ENCODE data around the gene SMIM7. TPM values are rescaled to one million over a fixed set of nuclear protein-coding genes. Genes with fewer than 3 reads are reported as not detected.

SMIM7 gene
- total RNA-seq, 1 experiment from 2014 or later: 69.3 TPM

DNA sequence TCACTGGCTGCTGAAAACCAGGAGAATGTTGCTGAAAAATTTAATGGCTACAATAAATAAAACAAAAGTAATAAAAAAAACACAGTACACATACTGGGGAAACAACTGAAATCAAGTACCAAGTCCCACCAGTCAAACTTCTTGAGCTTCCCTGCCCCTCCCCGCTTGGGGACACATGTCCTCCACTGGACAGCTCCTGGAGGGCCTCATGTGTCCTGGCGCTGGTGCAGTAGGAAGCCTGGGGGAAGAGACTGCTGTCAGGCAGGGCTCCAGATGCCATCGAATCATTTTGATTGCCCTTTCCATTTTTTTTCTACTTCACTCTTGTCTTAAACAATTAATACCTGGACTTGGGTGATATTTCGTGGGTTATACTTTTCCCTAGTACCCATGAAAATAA is 61.1 kb downstream of the SMIM7 start:
- no peaks in the 10 kb centered on the region for H3K36me3 Mint-ChIP-seq (ENCODE audit: insufficient read depth, unreplicated experiment)
- H3K4me3 Mint-ChIP-seq (ENCODE audit: unreplicated experiment): no peak overlapping the region
- H3K4me1 Mint-ChIP-seq (ENCODE audit: insufficient read depth, unreplicated experiment): peaks cover 13% of the 10 kb centered on the region
- DNase-seq (ENCODE audit: unreplicated experiment): no peak
- intact Hi-C loops (cut with micrococcal nuclease): no loop called here
- no peak overlapping the region for H3K27ac Mint-ChIP-seq (ENCODE audit: low read depth, unreplicated experiment)
- TF ChIP-seq, protein P1, sequence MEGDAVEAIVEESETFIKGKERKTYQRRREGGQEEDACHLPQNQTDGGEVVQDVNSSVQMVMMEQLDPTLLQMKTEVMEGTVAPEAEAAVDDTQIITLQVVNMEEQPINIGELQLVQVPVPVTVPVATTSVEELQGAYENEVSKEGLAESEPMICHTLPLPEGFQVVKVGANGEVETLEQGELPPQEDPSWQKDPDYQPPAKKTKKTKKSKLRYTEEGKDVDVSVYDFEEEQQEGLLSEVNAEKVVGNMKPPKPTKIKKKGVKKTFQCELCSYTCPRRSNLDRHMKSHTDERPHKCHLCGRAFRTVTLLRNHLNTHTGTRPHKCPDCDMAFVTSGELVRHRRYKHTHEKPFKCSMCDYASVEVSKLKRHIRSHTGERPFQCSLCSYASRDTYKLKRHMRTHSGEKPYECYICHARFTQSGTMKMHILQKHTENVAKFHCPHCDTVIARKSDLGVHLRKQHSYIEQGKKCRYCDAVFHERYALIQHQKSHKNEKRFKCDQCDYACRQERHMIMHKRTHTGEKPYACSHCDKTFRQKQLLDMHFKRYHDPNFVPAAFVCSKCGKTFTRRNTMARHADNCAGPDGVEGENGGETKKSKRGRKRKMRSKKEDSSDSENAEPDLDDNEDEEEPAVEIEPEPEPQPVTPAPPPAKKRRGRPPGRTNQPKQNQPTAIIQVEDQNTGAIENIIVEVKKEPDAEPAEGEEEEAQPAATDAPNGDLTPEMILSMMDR (IDR thresholded peaks at IDR 0.05; ENCODE audit: unreplicated experiment): no peak
- no peaks in the 10 kb centered on the region for H3K27me3 Mint-ChIP-seq (ENCODE audit: insufficient read depth, unreplicated experiment)
- ChIA-PET POLR2A (no interaction called here), CTCF (interaction anchor here (0.6 to 0.7 kb wide), 2 partner anchors 8 to 1930 kb away, joined by 3 read pairs; no protein-coding TSS in a partner anchor)
- no peaks in the 10 kb centered on the region for H3K9me3 Mint-ChIP-seq (ENCODE audit: unreplicated experiment)
- BruUV-seq (replicated peaks): no TSS peak

DNA sequence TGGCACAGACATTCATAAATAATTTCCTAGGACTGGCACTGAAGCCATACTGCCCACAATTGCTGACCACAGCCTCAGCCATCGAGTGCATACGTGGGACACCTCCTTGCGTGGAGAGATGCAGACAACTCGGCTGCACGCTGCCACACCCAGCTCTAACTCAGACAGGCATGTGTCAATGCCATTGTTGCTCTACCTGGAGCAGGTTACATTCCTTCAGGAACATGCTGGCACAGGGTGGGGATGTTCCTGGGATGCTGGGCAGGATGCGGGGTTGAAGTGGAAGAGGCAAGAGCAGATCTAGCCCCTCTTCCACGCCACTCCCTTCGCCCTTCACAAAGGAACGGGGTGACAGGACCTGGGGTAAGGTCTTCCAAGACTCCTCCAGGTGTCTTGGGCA is 63.5 kb downstream of the SMIM7 start:
- Mint-ChIP-seq H3K27ac (ENCODE audit: low read depth, unreplicated experiment) (no peak overlapping the region), H3K36me3 (ENCODE audit: insufficient read depth, unreplicated experiment) (no peaks in the 10 kb centered on the region), H3K27me3 (ENCODE audit: insufficient read depth, unreplicated experiment) (no peaks in the 10 kb centered on the region), H3K9me3 (ENCODE audit: unreplicated experiment) (no peaks in the 10 kb centered on the region), H3K4me1 (ENCODE audit: insufficient read depth, unreplicated experiment) (peaks cover 25% of the 10 kb centered on the region), H3K4me3 (ENCODE audit: unreplicated experiment) (no peak overlapping the region)
- TF ChIP-seq, protein P1 (IDR thresholded peaks at IDR 0.05; ENCODE audit: unreplicated experiment): no peak
- no peak for DNase-seq (ENCODE audit: unreplicated experiment)
- intact Hi-C loops (cut with micrococcal nuclease): no loop called here
- no TSS peak for BruUV-seq (replicated peaks)
- POLR2A ChIA-PET: no interaction called here
- CTCF ChIA-PET: interaction anchor here (0.7 kb wide), 1 partner anchor 1313 kb away, joined by 6 read pairs; no protein-coding TSS in a partner anchor

Other genes starting within 250 kb of the SMIM7 start
- gene EPS15L1, start 188.2 kb downstream of the SMIM7 start, total RNA-seq (2022): 33.7 and 38.7 TPM in 2 replicates
- gene CALR3, start 164.0 kb downstream of the SMIM7 start, total RNA-seq (2022): not detected in 2 replicates
- gene C19orf44, start 163.8 kb downstream of the SMIM7 start, total RNA-seq (2022): 9.0 and 9.2 TPM in 2 replicates
- 45.6 and 51.6 TPM in 2 replicates for gene CHERP, start 117.7 kb downstream of the SMIM7 start, total RNA-seq (2022)
- gene SLC35E1, start 87.7 kb downstream of the SMIM7 start, total RNA-seq (2022): 62.2 and 62.6 TPM in 2 replicates
- gene MED26, start 31.9 kb downstream of the SMIM7 start, total RNA-seq (2022): 11.1 and 12.9 TPM in 2 replicates
- gene TMEM38A, start 995 bp upstream of the SMIM7 start, total RNA-seq (2022): 2.1 and 4.5 TPM in 2 replicates
- 0.59 and 0.63 TPM in 2 replicates for gene NWD1, start 59.7 kb upstream of the SMIM7 start, total RNA-seq (2022)
- gene SIN3B, start 169.3 kb upstream of the SMIM7 start, total RNA-seq (2022): 56.0 and 66.6 TPM in 2 replicates
- gene F2RL3, start 228.9 kb upstream of the SMIM7 start, total RNA-seq (2022): not detected in 2 replicates